Effector CD4-positive, alpha-beta T cell (primary cell): ENCODE results near the gene UTS2B.

Experiments
- DNase-seq: peaks from one replicate; pipeline ENCODE4 v3.0.0-alpha.2; 2020

The UTS2B gene

DNA sequence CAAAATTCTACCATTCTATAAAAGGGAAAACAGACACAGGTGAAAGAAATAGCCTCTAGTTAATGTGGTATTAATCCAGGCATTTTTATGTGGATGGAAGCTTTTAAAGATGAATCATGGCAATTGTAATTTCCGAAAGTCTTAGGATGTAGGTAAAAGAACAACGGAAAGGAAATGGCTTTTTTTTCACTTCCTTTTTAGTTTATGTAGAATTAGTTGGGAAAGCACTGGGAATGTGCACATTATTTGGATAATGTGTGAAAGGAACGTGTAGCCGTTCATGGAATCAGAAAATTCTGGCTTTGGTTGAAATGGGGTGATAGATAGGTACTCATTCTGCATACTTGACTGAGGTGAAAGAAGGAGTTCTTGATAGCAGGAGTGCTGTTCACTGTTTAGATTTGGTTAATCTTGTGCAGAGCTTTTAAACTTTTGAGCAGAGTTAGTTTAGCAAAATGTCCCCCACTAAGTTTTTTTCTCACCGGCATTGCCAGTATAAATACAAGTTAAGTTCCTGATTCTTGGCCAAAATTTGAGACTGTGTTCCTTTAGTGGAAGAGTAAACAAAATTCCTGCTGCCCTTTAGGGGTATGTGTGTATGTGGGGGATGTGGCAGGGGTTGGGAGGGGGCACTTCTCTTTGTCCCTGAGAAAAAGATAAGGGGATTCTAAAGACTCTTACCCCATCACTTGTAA, 20.2 kb upstream of the UTS2B start:
- no peak for DNase-seq

DNA sequence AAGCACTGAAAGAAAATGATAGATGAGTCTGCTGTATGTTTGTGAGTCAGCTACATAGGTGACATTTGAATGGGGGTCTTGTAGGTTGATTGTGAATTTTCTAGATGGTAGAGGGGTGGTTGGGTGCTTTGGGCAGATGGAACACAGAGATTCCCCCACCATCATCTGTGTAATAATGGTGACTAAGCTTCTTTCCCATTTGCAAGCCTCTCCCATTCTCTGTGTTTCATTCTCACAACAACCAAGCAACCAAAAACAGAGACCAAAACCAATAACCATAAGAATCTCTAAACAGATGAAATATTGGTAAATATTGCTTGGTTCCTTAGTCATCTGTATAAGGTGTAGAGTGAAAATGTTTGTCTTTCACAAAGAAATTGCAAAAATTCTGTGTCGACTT, 17.8 kb upstream of the UTS2B start:
- no peak for DNase-seq

DNA sequence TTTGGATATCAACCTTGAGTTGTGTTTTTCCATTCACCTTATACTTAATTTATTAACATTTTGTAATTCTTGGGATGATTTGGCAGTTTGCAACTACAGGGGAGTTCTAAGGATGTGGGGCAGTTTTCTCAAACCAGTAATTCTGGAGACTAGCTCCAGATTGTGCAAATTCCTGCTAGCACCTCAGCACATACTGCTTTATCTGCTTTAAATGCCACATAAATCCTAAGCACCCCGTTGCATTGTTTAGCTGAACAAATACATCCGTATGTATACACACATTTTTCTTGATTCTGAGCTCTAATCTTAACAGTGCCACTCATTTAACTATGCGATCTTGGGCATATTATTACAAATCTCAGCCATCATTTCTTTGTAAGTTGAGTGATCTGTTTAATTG, 16.9 kb upstream of the UTS2B start:
- DNase-seq: no peak

DNA sequence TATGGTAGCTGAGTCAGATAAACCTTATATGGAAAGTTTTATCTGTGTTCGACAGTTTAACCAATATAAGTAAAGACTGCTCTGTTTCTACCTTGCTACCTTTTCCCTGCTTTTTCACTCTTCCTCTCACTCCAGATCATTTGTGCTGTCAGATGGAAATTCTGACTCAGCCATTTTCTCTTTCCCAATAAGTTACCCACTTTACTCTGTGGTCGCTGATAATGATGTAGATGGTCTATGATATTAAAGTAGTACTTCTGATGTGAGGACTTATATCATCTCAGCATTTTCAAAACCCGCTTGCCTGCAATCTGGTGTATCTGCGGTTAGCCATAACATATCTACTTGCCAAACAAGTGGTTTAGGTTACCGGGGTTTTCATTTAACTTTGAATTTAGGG, 15.0 kb upstream of the UTS2B start:
- DNase-seq: no peak

DNA sequence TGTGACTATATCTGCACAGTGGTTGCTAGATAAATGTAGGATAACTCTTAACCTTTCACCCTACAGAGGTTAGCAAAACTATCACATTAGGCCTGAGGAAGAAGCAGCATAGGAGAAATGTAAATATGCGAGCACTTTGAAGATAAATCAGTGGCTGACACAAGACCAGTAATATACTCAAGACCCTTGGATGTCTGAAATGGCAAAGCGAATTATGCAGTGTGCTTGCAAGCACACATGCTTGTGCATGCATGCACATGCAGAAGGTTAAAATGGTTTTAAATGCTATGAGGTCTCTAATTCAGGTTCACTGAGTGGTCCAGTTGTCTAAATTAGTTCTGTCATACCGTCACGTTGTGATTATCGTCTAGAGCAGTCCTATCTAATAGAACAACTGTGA, 13.6 kb upstream of the UTS2B start:
- DNase-seq: no peak

DNA sequence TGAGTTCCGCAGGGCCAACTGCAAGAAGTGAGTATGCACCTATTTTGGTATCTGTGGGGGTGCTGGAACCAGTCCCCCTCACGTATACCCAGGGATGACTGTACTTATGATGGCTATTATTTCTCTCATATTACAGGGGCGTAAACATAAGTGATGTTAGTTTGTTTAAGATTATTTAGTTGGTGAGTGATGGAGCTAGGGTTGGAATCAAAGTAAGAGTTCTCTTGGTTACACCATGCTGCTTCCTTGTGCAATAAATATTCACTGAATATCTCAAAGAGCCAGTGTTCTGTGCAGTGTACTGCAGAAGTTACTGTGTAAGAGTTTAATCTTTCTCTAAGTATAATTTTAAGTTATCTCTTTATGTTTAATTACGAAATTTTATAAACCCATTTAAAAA, 12.8 kb upstream of the UTS2B start:
- DNase-seq: no peak

DNA sequence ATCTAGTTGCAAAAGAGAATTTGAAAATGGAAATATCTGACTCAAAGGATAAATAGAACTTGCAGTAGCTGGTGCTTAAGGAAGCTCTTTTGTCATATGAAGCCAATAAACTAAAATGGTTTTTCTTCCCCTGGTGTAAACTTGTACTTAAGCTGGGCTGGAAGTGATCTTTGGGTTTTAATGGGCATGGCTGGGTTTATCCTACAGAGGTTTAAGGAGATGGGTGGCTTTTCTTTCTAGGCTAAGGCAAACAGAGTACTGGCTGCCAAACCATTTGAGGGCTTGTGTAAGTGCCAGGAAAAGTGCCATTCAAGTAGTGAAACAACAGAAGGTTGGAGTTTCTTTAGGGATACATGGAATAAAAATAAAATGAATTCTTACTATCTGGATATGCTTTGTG, 12.1 kb upstream of the UTS2B start:
- no peak for DNase-seq

DNA sequence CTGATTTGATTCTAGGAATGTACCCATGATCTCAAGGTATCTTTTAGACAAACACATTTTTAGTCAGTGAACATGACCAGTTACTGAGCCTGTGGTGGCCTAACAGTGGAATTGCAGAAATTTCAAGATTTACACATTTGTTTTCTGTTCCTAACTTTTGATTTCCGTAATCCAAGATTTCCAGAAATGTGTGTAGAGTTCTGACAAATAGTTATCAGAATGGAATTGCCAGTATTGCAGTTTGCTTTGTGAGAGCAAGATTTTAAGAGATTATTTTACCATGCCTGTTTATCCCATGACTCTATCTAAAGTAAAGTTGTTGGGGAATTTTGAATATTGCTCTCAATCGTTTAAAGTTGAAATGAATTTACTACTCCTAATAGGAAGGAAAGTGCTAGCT, 11.7 kb upstream of the UTS2B start:
- no peak for DNase-seq

DNA sequence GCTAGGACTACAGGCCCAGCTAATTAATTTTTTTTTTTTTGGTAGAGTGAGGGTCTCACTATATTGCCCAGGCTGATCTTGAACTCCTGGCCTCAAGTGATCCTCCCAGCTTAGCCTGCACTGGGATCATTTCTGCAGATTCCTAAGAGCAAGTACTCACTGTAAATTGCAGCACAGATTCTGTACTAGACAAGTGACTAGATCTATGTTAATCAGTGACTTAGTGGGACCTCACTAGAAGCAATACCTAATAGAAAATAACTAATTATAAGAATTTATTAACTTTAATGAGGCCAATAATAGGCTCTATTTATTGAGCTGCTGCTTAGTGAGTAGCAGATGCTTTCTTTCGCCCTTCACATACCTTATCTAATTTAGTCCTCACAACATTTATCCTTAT, 10.6 kb upstream of the UTS2B start:
- no peak for DNase-seq

DNA sequence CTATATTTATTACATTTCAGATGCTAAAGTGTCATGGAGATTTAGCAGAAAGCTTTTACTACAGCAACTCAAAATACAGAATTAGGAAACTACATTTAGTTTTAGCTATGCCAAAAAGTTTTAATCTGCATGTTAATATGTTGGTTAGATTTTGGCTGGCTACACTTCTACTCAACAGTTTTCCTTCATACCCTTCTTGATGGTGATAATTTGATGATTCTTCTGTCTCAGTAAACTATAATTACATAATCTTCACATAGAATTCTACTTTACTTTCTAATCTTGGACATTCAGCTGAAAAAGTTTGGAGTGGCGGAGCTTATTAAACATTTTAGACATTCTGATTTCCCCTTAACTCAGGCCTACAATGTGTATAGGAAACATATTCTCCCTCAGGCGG, 10.0 kb upstream of the UTS2B start:
- no peak for DNase-seq

DNA sequence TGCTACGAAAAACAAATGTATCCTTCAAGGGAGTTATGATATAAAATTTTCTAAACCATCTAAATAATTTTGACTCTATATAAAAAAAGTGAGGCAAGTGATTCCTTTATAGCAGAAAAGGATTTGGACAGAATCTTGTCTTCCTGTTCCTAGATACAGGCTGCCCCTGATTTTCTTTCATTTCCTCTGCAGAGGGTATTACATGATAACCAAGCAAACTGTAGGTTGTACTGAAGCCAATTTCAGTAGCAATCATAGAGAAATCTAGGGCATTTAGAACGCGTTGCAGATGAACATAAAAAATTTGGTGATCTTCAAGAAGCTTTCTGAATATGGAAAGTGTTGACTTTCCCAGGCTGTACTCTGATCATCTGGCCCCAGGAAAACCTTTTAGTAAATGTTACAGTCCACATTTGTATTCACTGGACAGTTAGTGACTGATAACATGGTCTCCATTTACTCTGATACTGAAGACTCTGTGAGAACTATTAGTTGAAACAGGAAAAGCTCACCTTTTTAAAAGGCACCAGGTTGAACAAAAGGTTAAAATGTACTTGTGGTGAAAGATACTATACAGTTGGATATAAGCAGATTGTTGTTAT, 9.1 kb upstream of the UTS2B start:
- no peak for DNase-seq

DNA sequence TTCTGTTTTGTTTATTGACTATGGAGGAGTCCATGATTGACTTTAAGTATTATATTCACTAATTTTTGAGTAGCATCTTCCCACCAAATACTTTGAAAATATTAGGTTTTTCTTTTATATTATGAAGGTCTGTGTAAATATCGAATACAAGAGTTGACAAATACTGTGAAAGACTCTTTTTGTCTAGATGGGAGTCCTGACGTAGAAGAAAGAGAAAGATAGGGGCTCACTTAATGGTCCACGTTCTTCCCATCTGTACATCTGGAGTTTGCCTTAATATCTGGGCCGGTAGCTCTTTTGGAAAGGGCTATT, 7.8 kb upstream of the UTS2B start:
- no peak for DNase-seq

DNA sequence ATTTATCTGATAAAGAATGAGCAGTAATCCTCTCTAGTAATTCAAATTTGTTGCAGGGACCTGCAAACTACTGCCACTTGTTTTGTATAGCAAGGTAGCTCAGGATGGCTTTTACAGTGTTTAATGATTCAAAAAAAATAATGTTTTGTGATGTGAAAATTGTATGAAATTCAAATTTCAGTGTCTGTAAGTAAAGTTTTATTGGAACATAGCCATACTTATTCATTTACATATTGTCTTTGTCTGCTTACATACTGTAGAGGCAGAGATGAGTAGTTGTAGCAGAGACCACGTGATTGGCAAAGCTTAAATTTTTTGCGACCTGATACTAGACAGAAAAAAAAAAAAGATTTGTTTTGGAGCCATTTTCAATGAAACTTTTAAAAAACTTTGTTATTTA, 6.5 kb upstream of the UTS2B start:
- DNase-seq: no peak

DNA sequence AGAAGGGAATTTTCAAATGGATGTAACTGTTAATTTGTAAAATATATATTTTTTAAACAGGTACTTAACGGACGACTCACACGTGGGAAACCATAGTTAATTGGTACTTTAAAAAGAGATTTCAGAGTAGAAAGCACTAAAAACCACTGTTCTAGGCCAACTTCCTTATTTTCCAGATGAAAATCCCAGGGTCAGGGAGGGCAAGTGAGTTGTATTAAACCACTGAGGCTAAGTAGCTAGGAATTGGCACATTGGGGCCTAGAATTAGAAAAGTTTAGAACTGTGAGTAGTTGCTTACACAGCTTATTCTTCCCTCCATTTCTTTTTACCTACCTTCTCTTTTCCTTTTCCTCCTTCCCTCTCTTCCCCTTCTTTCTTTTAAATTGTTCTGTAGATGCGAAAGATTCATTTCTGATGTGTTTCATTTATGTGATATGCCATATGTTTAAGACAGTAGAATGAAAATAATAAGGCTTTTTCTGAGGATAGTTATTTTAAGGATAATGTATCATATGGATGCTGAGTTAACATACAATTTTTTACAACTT, 4.1 kb upstream of the UTS2B start:
- no peak for DNase-seq

DNA sequence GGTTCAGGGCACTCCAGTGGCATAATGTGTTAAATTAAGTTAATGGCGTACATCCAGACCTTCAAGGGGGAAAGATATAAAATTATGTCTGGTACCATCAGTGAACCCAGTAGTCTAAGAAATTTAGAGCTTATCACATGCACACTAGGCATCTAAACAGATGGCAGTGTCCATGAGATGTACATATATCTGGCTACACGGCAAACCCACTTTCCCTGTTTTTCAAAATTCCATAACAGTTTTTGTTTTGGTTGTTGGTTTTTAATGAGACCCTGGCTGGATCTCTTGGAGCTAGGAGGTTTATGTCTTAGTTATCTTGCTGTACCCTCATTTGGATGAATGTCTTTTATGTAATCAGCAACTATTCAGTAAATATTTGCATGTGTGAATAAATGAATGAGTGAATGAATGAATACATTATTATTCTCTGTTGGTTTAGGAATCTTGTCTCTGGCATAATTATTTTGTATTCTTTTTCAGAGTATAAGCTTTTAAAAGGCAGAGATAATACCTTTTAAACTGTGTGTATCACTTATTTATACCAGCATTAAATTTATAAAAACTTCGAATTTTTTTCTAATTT, 3.1 kb upstream of the UTS2B start:
- no peak for DNase-seq

DNA sequence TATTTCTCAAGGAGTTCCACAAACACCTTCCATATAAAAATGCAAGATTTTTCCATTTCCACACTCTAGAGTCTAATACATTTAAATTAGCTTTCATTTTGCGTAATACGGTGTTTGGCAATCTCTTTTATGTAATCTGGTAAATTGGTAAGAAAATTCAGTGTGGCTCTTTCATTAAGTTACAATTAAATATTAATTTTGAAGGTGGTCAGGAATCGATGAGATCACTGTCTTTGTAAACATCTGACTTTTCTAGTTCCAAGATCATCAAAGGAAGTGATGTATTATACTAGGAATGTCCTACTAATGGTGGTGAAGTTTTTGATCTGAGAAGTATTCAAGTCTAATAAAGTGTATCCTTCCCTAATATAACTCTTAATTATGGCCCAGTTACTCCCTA, 1.1 kb upstream of the UTS2B start:
- DNase-seq: no peak

DNA sequence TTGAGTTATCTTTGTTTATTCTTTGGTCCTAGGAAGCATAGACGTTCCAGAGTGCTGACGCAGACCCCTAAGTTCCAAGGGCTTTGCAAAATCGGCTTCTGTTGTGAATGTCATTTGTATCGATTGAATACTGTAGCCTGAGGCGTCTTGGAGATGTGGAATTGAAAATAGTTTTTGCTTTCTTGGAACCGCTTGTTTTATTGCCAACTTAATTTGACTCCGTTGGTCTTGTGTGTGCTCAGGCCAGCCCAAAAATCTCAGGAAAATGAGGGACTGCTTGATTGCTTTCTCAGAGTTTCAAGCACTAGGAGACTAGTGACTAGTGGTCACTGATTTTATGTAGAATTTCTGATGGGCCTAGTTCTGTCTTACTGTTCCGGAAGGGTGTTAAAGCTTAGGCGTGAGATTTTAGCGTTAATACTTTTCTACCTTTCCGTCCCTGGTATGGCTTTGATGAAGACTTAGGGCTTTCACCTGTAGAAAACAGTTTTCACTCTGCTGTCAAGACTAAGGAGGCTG, 263 bp upstream of the UTS2B start:
- no peak for DNase-seq

DNA sequence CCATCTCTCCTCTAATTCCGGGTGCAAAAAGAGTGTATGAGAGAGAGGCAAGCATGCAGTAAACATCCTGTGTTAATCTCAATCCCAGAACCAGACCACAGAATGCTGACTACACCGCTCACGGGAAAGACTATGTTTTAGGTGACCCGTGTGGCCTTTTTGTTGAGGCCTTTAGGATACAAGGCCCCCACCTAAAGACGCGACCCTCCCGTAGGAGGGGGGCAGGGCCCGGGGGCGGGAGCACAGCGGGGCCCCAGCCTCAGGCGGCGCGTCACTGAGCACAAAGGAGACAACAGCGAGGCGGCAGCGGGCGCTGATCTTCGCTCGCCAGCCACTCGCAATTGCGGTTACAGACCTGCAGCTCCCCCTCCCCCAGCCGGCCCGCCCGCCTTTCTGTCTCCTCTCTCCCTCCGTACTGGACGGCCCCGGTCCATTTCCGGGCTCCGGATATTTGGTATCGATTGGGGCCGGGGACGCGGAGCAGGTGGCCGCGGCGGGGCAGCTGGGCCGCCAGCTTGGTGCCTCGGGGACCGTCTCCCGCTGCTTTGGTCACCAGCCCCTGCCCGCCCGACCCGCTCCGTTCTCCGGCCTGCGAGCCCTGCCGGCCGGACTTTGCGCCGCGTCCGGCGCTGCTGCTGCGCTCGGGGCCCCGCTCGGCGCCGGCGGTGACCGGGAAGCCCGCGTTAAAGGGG, 1.2 kb downstream of the UTS2B start, which contains the start of gene CCDC50:
TSS of gene CCDC50 (plus strand) at position 433 of the 692 bp plus-strand sequence. CDS start 281 bp downstream, outside the sequence.
- DNase-seq: peak; percentile 18

DNA sequence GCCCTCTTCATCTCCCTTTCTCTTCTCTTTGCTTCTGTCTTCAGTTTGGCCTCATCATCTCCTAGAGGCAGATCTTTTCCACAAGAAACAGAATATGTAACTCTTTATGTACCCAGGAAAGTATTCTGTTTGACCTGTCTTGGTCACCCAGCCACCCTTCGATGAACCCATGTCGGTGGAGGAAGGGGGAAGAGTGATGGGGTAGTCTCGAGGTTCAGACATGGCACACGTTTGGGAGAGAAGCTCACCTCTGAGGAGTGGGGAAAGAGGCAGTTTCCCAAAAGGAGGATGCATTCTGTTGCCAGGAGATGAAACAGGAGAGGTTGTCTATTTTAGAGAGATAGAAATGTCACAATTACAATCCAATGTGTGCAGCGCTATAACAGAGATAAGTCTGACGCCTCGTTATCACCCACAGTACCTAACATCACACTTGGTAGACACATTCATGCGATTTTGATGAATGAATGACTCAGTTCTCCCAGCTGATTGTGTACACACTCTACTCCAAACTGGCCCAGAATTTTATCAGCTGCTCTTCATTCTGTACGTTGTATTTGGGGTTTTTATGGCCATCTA, 1.9 kb downstream of the UTS2B start:
- no peak for DNase-seq

DNA sequence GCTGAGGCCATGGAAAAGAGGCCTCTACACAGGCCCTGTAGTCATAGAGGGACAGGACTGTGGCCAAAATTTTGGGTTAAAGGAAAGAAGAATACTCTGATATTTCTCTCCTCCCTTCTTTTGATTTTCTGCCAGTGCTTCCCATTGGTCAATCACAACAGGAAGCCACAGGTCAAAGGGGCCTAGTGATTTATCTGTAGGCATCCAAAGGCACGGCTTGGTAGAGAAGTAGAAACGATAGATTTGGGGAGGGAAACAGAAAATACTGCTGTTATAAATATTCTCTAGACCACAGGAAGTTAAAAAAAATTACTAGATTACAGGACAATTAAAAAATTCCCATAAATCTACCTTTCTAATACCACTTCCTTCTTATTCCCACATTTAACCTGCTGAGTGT, 2.8 kb downstream of the UTS2B start:
- DNase-seq: no peak

DNA sequence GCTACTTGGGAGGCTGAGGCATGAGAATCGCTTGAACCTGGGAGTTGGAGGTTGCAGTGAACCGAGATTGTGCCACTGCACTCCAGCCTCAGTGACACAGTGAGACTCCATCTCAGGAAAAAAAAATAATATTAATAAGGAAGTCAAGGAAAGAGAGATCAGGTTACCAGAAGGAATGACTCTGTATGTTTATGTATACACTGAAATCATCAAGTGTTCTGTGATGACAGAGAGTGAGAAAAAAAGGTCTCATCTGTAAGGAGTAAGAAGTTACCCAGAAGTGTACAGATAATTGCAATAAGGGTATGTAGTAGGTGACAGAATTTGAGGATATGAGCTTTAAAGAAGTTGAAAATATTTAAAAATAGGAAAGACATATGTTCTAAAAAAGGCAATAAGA, 5.4 kb downstream of the UTS2B start:
- no peak for DNase-seq

DNA sequence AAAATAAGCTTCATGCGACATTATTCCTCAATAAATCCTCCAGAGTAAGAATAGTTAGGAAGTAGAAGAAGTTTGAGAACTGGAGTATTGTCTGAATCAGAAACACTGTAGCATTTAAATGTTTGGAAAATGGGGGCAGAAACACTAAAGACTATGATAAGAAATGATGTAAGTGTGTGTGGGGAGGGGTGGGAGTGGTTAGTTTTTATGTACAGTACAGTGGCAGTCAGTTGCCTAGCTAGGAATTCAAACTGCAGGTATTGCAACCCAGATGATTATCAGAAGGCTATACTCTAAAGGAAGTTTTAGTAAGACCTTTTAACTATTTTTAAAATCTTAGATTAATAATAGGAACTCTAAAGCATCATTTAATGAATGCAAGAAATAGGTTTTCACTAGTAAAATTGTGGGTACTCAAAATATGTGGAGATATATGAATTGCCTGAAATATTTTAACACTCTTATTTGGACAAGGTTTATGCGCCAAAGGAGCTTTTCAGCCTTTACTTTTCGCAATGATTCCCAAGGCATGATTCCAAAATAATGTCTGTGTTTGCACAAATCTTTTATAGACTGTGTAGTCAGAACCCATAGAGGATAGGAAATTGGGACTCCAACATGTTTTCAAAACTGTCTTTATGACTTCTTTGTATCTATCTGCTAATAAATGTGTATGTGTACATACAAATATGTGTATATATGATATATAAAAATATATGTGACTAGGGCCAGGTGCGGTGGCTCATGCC, 9.1 kb downstream of the UTS2B start:
- DNase-seq: no peak

DNA sequence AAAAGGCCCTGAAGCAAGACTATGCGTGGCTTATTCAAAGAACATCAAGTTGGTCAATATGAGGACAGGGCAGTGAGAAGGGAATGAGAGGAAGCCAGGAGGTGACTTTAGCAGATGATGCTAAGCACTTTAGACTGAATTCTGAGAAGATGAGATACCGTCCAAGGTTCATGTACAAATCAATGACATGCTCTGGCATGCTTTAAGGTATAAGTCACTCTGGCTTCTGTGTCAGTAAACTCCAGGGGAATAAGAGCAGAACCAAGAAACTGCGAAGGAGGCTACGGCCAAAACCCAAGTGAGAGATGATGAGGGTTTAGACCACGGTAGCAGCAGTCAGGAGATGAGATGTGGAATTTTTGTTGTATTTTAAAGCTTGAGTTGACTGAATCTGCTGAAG, 10.0 kb downstream of the UTS2B start:
- DNase-seq: no peak
